Activated CD4-positive, alpha-beta T cell treated with anti-CD3 and anti-CD28 coated beads, Interleukin-2, amount 10 ng/mL, durations not matched to agents 24 days and 14 days (primary cell): ENCODE results near the gene TULP4. TPM values are rescaled to one million over a fixed set of nuclear protein-coding genes. Genes with fewer than 3 reads are reported as not detected.
"Not testable (repeated sequence)": the region's sequence is repeated elsewhere in the genome, so short reads cannot be mapped to it uniquely, and the experiment has no call there.

Experiments used
- DNase-seq: peaks from one replicate; pipeline ENCODE4 v3.0.0; 2022
- H3K27ac Mint-ChIP-seq: one replicate; pipeline ENCODE4 v1.8.0; 2022; ENCODE audit warnings: mild to moderate bottlenecking, mixed read lengths
- H3K27me3 Mint-ChIP-seq: one replicate; pipeline ENCODE4 v1.8.0; 2022; ENCODE audit warnings: mixed read lengths
- H3K36me3 Mint-ChIP-seq: one replicate; pipeline ENCODE4 v1.8.0; 2022; ENCODE audit warnings: low read depth, mild to moderate bottlenecking, mixed read lengths
- H3K4me1 Mint-ChIP-seq: one replicate; pipeline ENCODE4 v1.8.0; 2021; ENCODE audit warnings: mixed read lengths
- H3K4me3 Mint-ChIP-seq: one replicate; pipeline ENCODE4 v1.8.0; 2022; ENCODE audit warnings: mild to moderate bottlenecking, moderate library complexity, mixed read lengths
- H3K9me3 Mint-ChIP-seq: one replicate; pipeline ENCODE4 v1.8.0; 2021; ENCODE audit warnings: mixed read lengths
- intact Hi-C: fragments of 100-400 bp; cut with micrococcal nuclease; formaldehyde crosslinking; loops from one replicate; pipeline ENCODE4 v1.15.1; 2023
- total RNA-seq: library from RNA; stranded (reverse); gene quantifications from 2 replicates; pipeline ENCODE4 v1.2.3, GENCODE V29; 2022

The TULP4 gene
- total RNA-seq, 1 donor from 2014 or later: 23.9 TPM

- peaks cover 20% of the 10 kb centered on the region for H3K27me3 Mint-ChIP-seq
- H3K4me1 Mint-ChIP-seq: peaks cover 22% of the 10 kb centered on the region
- no peaks in the 10 kb centered on the region for H3K36me3 Mint-ChIP-seq
- intact Hi-C loops: loop anchor here (2.0 to 10.0 kb wide), 2 partner anchors 42 to 164 kb away; partner anchors contain the start of gene TMEM181
- H3K27ac Mint-ChIP-seq: no peak overlapping the region
- H3K4me3 Mint-ChIP-seq: no peak overlapping the region
- no peaks in the 10 kb centered on the region for H3K9me3 Mint-ChIP-seq
- DNase-seq: no peak
Observed at GRCh38 chr6:158519300-158519699, 207.0 kb downstream of the TULP4 start.

DNA sequence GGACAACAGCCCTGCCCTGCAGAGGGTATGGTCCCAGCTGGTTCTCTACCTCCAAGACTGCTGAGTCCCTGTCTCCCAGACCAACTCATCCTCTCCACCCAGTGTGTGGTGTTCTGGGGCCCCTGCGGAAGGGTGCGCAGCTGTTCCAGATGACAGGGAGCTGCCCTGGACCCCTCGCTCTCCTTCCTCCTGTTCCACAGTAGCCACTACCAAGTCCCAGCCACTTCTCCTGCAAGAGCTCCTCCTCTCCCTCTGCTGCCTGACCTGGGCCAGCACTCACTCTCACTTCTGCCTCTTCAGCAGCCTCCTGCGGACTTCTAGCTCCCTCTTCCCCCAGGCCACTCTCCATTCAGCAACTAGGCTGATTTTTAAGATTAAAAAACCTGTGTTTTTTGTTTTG, 207.5 kb downstream of the TULP4 start:
- intact Hi-C loops: loop anchor here (2.0 to 10.0 kb wide), 2 partner anchors 41 to 165 kb away; partner anchors contain the start of gene TMEM181
- no peaks in the 10 kb centered on the region for H3K36me3 Mint-ChIP-seq
- no peak for DNase-seq
- peaks cover 18% of the 10 kb centered on the region for H3K4me1 Mint-ChIP-seq
- peaks cover 21% of the 10 kb centered on the region for H3K27me3 Mint-ChIP-seq
- H3K9me3 Mint-ChIP-seq: no peaks in the 10 kb centered on the region
- no peak overlapping the region for H3K27ac Mint-ChIP-seq
- no peak overlapping the region for H3K4me3 Mint-ChIP-seq

DNA sequence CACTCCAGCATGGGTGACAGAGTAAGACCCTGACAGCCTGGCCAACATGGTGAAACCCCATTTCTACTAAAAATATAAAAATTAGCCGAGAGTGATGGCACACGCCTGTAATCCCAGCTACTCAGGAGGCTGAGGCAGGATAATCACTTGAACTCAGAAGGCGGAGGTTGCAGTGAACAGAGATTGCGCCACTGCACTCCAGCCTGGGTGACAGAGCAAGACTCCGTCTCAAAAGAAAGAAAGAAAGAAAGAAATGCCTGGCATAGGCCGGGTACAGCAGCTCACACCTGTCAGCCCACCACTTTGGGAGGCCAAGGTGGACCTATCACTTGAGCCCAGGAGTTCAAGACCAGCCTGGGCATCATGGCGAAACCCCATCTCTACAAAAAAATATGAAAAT, 208.7 kb downstream of the TULP4 start:
- H3K4me3 Mint-ChIP-seq, intact Hi-C loops, H3K36me3 Mint-ChIP-seq, DNase-seq, H3K27ac Mint-ChIP-seq, H3K9me3 Mint-ChIP-seq: not testable (repeated sequence)
- Mint-ChIP-seq H3K4me1 (peaks cover 11% of the 10 kb centered on the region), H3K27me3 (peaks cover 21% of the 10 kb centered on the region)

DNA sequence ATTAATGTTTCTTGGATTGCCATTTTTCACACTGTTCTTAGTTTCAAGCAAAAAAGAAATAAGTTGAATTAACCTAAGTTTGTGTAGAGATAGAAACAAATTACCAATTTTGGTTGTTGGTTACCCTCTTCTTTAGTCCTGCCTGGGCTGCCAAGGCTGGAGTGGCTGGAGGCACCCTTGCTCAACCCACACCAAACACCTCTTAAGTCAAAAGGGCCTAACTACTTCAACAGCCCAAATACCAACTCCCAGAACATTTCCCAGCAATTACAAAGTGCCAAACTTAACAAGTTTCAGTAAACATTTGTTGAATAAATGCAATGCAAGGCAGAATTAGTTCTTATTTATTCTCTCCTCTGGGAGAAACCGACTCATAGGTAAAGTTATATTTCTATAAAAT, 209.5 kb downstream of the TULP4 start:
- Mint-ChIP-seq H3K9me3 (peaks cover 3% of the 10 kb centered on the region), H3K4me1 (peaks cover 10% of the 10 kb centered on the region)
- intact Hi-C loops: no loop called here

DNA sequence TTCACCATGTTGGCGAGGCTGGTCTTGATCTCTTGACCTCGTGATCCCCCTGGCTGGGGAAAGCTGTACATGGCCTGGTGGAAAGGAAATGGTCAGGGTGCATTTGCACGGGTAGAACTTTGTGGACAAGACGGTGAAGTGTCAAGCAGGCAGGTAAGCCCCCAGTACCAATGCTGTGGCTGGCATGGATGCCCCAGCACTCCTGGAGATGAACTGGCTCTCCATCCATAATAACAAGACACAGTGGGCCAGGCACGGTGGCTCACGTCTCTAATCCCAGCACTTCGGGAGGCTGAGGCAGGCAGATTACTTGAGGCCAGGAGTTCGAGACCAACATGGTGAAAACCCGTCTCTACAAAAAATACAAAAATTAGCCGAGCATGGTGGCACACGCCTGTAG, 210.4 kb downstream of the TULP4 start:
- intact Hi-C loops: no loop called here
- H3K9me3 Mint-ChIP-seq: peaks cover 10% of the 10 kb centered on the region
- peaks cover 37% of the 10 kb centered on the region for H3K27me3 Mint-ChIP-seq
- no peak overlapping the region for H3K4me3 Mint-ChIP-seq
- DNase-seq: no peak
- H3K4me1 Mint-ChIP-seq: peaks cover 9% of the 10 kb centered on the region
- H3K36me3 Mint-ChIP-seq: no peaks in the 10 kb centered on the region
- H3K27ac Mint-ChIP-seq: no peak overlapping the region

More for the DNA sequence above, 209.5 kb downstream of the TULP4 start:
- Mint-ChIP-seq H3K27ac (no peak overlapping the region), H3K27me3 (peaks cover 28% of the 10 kb centered on the region), H3K36me3 (no peaks in the 10 kb centered on the region), H3K4me3 (no peak overlapping the region)
- no peak for DNase-seq

DNA sequence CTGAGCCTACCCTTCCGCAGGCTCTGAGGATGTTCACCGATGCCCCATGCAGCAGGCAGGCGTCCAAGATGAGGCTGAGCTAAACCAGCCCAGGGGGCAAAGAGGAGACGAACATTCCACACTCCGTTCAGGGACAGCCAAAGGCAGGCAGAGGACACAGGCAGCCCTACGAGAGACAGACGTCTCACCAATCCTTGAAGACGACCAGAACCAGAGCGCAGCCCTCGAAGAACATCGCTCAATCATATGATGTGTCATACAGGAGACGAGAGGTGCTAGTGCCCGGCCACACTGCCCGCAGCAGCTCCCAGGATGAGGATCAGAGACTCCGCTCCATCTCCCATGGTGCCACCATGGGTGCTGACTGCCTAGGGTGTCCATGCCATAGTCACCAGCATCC, 212.0 kb downstream of the TULP4 start:
- Mint-ChIP-seq H3K4me3 (no peak overlapping the region), H3K4me1 (no peaks in the 10 kb centered on the region), H3K27me3 (peaks cover 46% of the 10 kb centered on the region), H3K27ac (no peak overlapping the region), H3K36me3 (no peaks in the 10 kb centered on the region), H3K9me3 (peaks cover 18% of the 10 kb centered on the region)
- DNase-seq: no peak
- intact Hi-C loops: no loop called here

DNA sequence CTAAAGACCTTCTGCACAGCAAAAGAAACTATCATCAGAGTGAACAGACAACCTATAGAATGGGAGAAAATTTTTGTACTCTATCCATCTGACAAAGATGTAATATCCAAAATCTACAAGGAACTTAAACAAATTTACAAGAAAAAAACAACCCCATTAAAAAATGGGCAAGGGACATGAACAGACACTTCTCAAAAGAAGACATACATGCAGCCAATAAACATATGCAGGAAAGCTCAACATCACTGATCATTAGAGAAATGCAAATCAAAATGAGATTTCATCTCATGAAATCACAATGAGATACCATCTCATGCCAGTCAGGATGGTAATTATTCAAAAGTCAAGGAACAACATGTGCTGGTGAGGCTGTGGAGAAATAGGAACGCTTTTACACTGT, 215.6 kb downstream of the TULP4 start:
- H3K9me3 Mint-ChIP-seq: peaks cover 21% of the 10 kb centered on the region
- H3K27ac Mint-ChIP-seq, DNase-seq, H3K36me3 Mint-ChIP-seq, H3K4me3 Mint-ChIP-seq, intact Hi-C loops, H3K4me1 Mint-ChIP-seq: not testable (repeated sequence)
- H3K27me3 Mint-ChIP-seq: peaks cover 48% of the 10 kb centered on the region

- DNase-seq: no peak
- no peak overlapping the region for H3K27ac Mint-ChIP-seq
- intact Hi-C loops: no loop called here
- H3K27me3 Mint-ChIP-seq: peaks cover 47% of the 10 kb centered on the region
- H3K9me3 Mint-ChIP-seq: peaks cover 21% of the 10 kb centered on the region
- H3K36me3 Mint-ChIP-seq: no peaks in the 10 kb centered on the region
- no peak overlapping the region for H3K4me3 Mint-ChIP-seq
- no peaks in the 10 kb centered on the region for H3K4me1 Mint-ChIP-seq
Observed at GRCh38 chr6:158528826-158529225, 216.6 kb downstream of the TULP4 start.

DNA sequence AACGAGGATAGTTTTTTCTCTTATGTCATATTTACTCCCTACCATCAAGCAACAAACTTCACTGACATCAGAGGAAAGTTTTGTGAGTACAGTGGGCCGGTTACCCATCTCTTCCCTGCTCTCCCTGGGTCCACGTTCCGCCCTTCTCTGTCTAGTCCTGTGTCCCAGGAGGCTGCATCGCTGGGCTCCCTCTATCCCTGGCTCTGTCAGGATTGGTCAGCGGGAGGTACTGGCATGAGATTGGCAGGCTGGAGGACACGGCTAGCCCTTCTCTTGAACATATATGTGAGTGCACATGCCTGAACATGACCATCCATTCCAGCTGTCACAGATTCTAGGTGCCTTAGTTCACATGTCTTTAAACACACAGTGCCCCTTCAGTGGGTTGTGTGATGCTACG, 217.4 kb downstream of the TULP4 start:
- DNase-seq: no peak
- Mint-ChIP-seq H3K4me1 (no peaks in the 10 kb centered on the region), H3K27me3 (peaks cover 48% of the 10 kb centered on the region), H3K4me3 (no peak overlapping the region), H3K9me3 (peaks cover 21% of the 10 kb centered on the region), H3K36me3 (no peaks in the 10 kb centered on the region), H3K27ac (no peak overlapping the region)
- intact Hi-C loops: no loop called here

DNA sequence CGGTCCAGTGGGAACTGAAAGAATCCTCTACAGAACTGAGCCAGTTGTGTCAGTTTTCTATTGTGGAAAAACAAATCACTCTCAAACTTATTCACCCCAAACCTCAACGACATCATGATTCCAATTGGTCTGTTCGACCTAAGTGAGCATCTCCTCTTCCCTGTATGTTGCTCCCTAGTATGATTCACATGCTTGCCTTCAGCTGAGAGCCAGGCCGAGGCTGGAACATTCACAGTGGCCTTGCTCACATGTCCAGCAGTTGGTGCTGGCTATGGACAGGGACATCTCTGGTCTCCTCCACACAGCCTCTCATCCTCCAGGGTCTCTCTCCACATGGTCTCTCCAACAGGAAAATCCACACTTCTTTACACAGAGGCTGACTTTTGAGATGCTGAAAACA, 219.3 kb downstream of the TULP4 start:
- Mint-ChIP-seq H3K27ac (no peak overlapping the region), H3K27me3 (peaks cover 50% of the 10 kb centered on the region)
- intact Hi-C loops: no loop called here

GRCh38 chr6:158531970-158532369, 219.7 kb downstream of the TULP4 start:
- H3K27ac Mint-ChIP-seq: no peak overlapping the region
- peaks cover 19% of the 10 kb centered on the region for H3K9me3 Mint-ChIP-seq
- intact Hi-C loops: no loop called here
- no peak for DNase-seq
- H3K4me3 Mint-ChIP-seq: no peak overlapping the region
- H3K4me1 Mint-ChIP-seq: no peaks in the 10 kb centered on the region
- peaks cover 46% of the 10 kb centered on the region for H3K27me3 Mint-ChIP-seq
- no peaks in the 10 kb centered on the region for H3K36me3 Mint-ChIP-seq

More for the DNA sequence above, 219.3 kb downstream of the TULP4 start:
- no peak overlapping the region for H3K4me3 Mint-ChIP-seq
- no peaks in the 10 kb centered on the region for H3K4me1 Mint-ChIP-seq
- H3K9me3 Mint-ChIP-seq: peaks cover 23% of the 10 kb centered on the region
- H3K36me3 Mint-ChIP-seq: no peaks in the 10 kb centered on the region
- DNase-seq: no peak

DNA sequence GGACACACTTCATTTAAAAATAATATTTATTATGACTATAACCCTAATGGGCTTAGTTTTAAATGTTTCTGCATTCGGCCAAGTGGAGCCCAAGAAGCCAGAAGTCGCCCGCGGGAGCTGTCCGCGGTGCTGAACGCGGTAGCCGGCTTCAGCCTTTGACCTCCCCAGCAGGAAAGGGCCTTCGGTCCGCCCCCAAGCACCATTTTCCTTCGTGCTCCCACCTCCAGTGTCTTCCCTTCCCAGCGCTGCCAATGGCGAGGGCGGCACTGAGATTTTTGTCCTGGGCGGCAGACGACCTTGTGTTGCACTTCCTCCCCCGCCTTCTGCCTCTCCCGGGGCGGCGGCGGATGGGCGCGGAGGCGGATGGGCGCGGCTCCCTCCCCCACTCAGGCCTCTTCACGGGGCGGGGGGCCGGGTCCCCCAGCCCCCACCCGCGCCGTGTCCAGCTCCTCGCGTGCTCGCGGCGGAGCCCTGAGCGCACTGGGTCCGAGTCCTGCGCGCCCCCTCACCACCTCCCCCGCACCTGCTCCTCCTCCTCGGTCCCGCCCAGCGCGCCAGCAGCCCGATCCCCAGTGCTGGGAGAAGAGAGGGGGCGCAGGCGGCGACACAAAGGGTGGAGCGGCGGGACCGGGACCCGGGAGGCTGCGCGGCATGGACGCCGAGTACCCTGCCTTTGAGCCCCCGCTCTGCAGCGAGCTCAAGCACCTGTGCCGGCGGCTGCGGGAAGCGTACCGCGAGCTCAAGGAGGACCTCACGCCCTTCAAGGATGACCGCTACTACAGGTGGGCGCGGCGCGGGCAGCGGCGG, 224.0 kb downstream of the TULP4 start:
- intact Hi-C loops: loop anchor here (2.0 kb wide), 1 partner anchor 25 kb away; the partner anchor contains the start of gene TMEM181
- DNase-seq: peak; percentile 94
- no peaks in the 10 kb centered on the region for H3K4me1 Mint-ChIP-seq
- H3K9me3 Mint-ChIP-seq: peaks cover 6% of the 10 kb centered on the region
- no peak overlapping the region for H3K27ac Mint-ChIP-seq
- no peaks in the 10 kb centered on the region for H3K36me3 Mint-ChIP-seq
- H3K4me3 Mint-ChIP-seq: peak overlapping the region; percentile 78
- H3K27me3 Mint-ChIP-seq: peaks cover 52% of the 10 kb centered on the region

- peak; percentile 84 for DNase-seq
- Mint-ChIP-seq H3K36me3 (no peaks in the 10 kb centered on the region), H3K27me3 (peaks cover 46% of the 10 kb centered on the region), H3K4me1 (no peaks in the 10 kb centered on the region), H3K9me3 (peaks cover 3% of the 10 kb centered on the region), H3K27ac (no peak overlapping the region), H3K4me3 (peak overlapping the region; percentile 78)
- intact Hi-C loops: loop anchor here (2.0 kb wide), 1 partner anchor 24 kb away; the partner anchor contains the start of gene TMEM181
Observed at GRCh38 chr6:158536891-158537798, 224.9 kb downstream of the TULP4 start.

DNA sequence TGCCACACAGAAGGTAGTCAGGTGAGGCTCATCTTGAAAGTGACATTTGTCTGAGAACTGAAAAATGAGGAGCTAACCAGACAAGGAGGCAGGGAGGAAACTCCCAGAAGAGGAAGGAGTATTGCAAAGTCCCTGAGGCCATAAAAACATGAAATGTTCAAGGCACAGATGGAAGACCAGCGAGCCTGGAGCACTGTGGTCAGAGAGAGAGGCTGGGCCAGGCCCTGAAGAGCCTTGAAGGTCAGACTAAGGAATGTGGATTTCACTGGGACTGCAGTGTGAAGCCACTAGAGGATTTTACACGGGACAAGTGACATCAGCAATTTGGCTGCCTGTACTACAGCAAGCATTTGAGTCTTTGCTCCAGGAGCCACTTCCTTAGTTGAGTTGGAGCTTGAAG, 226.5 kb downstream of the TULP4 start:
- Mint-ChIP-seq H3K9me3 (peaks cover 3% of the 10 kb centered on the region), H3K27me3 (peaks cover 42% of the 10 kb centered on the region), H3K4me1 (no peaks in the 10 kb centered on the region), H3K36me3 (no peaks in the 10 kb centered on the region), H3K4me3 (no peak overlapping the region), H3K27ac (no peak overlapping the region)
- intact Hi-C loops: no loop called here
- DNase-seq: no peak
